GM10248 (cell line): Measurements from ENCODE around the gene NEURL1.

Source experiments
- CTCF ChIA-PET: fragments of 300-600 bp; sonication (Branson Sonifier 250); formaldehyde crosslinking; extraction: SDS; loops from one replicate; lab custom pipeline; 2021; ENCODE audit warnings: antibody characterized with exemption; lab: Yijun Ruan, JAX
- POLR2A ChIA-PET: fragments of 350-650 bp; sonication (Branson Sonifier 250); formaldehyde crosslinking; extraction: SDS; loops from one replicate; lab custom pipeline; 2020; ENCODE audit warnings: antibody characterized with exemption; lab: Yijun Ruan, JAX
- DNase-seq: peaks from one replicate; pipeline ENCODE4 v3.0.0; 2012; ENCODE audit errors: extremely low spot score
- CTCF ChIP-seq: IDR thresholded peaks from 2 replicates; pipeline ENCODE4 v1.5.1; 2012; ENCODE audit warnings: mild to moderate bottlenecking, low read depth; ENCODE audit errors: extremely low read depth, missing control alignments, control extremely low read depth

Gene NEURL1

GRCh38 chr10:103548581-103549348 is 55.3 kb downstream of the NEURL1 start:
- DNase-seq: no peak
- no peak for TF ChIP-seq CTCF
- ChIA-PET POLR2A (interaction anchor here (0.6 kb wide), 1 partner anchor 196 kb away, joined by 5 read pairs; no protein-coding TSS in a partner anchor), CTCF (interaction anchor here (1.4 to 3.4 kb wide), 4 partner anchors 9 to 57 kb away, joined by 3 to 26 read pairs (median 8); no protein-coding TSS in a partner anchor)

- no peak for TF ChIP-seq CTCF
- POLR2A ChIA-PET: interaction anchor here (0.6 kb wide), 1 partner anchor 196 kb away, joined by 5 read pairs; no protein-coding TSS in a partner anchor
Measured at GRCh38 chr10:103549349-103549685, 55.8 kb downstream of the NEURL1 start.

GRCh38 chr10:103550229-103550628 is 56.7 kb downstream of the NEURL1 start:
- CTCF ChIA-PET: interaction anchor here (0.8 to 3.1 kb wide), 6 partner anchors 8 to 58 kb away, joined by 3 to 14 read pairs (median 3); no protein-coding TSS in a partner anchor

More at GRCh38 chr10:103549349-103549685, 55.8 kb downstream of the NEURL1 start:
- DNase-seq: no peak
- CTCF ChIA-PET: interaction anchor here (1.4 to 3.1 kb wide), 3 partner anchors 10 to 57 kb away, joined by 3 to 14 read pairs (median 3); no protein-coding TSS in a partner anchor

GRCh38 chr10:103551619-103552602 is 58.4 kb downstream of the NEURL1 start:
- no peak for DNase-seq
- no peak for TF ChIP-seq CTCF
- POLR2A ChIA-PET: no interaction called here
- CTCF ChIA-PET: interaction anchor here (1.4 to 3.4 kb wide), 3 partner anchors 12 to 41 kb away, joined by 3 to 20 read pairs (median 14); no protein-coding TSS in a partner anchor

More at GRCh38 chr10:103550229-103550628, 56.7 kb downstream of the NEURL1 start:
- no peak for TF ChIP-seq CTCF
- no peak for DNase-seq
- POLR2A ChIA-PET: no interaction called here

- TF ChIP-seq CTCF: no peak
- DNase-seq: no peak
- POLR2A ChIA-PET: no interaction called here
- CTCF ChIA-PET: interaction anchor here (1.4 to 3.4 kb wide), 2 partner anchors 12 to 40 kb away, joined by 3 to 20 read pairs; no protein-coding TSS in a partner anchor
Measured at GRCh38 chr10:103552856-103553742, 59.6 kb downstream of the NEURL1 start.
